Brain microvascular endothelial cell (primary cell): ENCODE results near the gene TPPP2.

Experiments
- DNase-seq: peaks from one replicate; pipeline ENCODE4 v3.0.0-alpha.2; 2020
- H3K27ac ChIP-seq: fragments of 250-450 bp; sonication (Bioruptor Pico); 2 replicates; pipeline ENCODE4 v1.5.1; 2020; ENCODE audit warnings: mild to moderate bottlenecking, moderate library complexity
- H3K27me3 ChIP-seq: fragments of 250-450 bp; sonication (Bioruptor Pico); replicated peaks from 2 replicates; pipeline ENCODE4 v1.5.1; 2020; ENCODE audit warnings: mild to moderate bottlenecking
- H3K36me3 ChIP-seq: fragments of 250-450 bp; sonication (Bioruptor Pico); replicated peaks from 2 replicates; pipeline ENCODE4 v1.5.1; 2020; ENCODE audit warnings: mild to moderate bottlenecking
- H3K4me3 ChIP-seq: 2 replicates; pipeline ENCODE4 v1.5.1; 2011; ENCODE audit warnings: low read depth, mild to moderate bottlenecking, control low read depth, low read length, moderate library complexity
- CTCF ChIP-seq: IDR thresholded peaks from 2 replicates; pipeline ENCODE4 v1.5.1; 2011; ENCODE audit warnings: low read depth, mild to moderate bottlenecking, moderate library complexity, low read length, control low read depth, inconsistent platforms; ENCODE audit errors: missing control alignments
- in situ Hi-C: cut with HindIII; loops from 2 replicates; pipeline ENCODE4 v1.10.0; 2017; ENCODE audit warnings: low sequenced_read_pairs, low pct_ligation_motif_present

The TPPP2 gene

GRCh38 chr14:21048638-21049037 is 18.6 kb downstream of the TPPP2 start:
- no peaks in the 10 kb centered on the region for H3K27me3 ChIP-seq
- no peak for TF ChIP-seq CTCF

GRCh38 chr14:21049271-21049673 is 19.3 kb downstream of the TPPP2 start:
- H3K27me3 ChIP-seq: no peaks in the 10 kb centered on the region
- DNase-seq: peak; percentile 44
- in situ Hi-C loops: no loop called here
- H3K4me3 ChIP-seq: no peak overlapping the region
- no peak overlapping the region for H3K27ac ChIP-seq
- no peaks in the 10 kb centered on the region for H3K36me3 ChIP-seq
- TF ChIP-seq CTCF: no peak

More at GRCh38 chr14:21048638-21049037, 18.6 kb downstream of the TPPP2 start:
- Histone ChIP-seq H3K36me3 (no peaks in the 10 kb centered on the region), H3K27ac (no peak overlapping the region), H3K4me3 (no peak overlapping the region)
- no peak for DNase-seq
- in situ Hi-C loops: no loop called here

- in situ Hi-C loops: no loop called here
- Histone ChIP-seq H3K4me3 (no peak overlapping the region), H3K27ac (no peak overlapping the region), H3K36me3 (no peaks in the 10 kb centered on the region), H3K27me3 (no peaks in the 10 kb centered on the region)
- TF ChIP-seq CTCF: no peak
- DNase-seq: no peak
Measured at GRCh38 chr14:21050597-21050996, 20.6 kb downstream of the TPPP2 start.

GRCh38 chr14:21053184-21054122 is 23.4 kb downstream of the TPPP2 start:
- no peak for DNase-seq
- in situ Hi-C loops: no loop called here
- H3K4me3 ChIP-seq: no peak overlapping the region
- H3K27ac ChIP-seq: no peak overlapping the region
- H3K27me3 ChIP-seq: no peaks in the 10 kb centered on the region
- H3K36me3 ChIP-seq: no peaks in the 10 kb centered on the region
- no peak for TF ChIP-seq CTCF

- TF ChIP-seq CTCF: no peak
- H3K27ac ChIP-seq: no peak overlapping the region
- in situ Hi-C loops: no loop called here
- no peaks in the 10 kb centered on the region for H3K27me3 ChIP-seq
- no peak for DNase-seq
- H3K36me3 ChIP-seq: no peaks in the 10 kb centered on the region
- no peak overlapping the region for H3K4me3 ChIP-seq
Measured at GRCh38 chr14:21054123-21054767, 24.2 kb downstream of the TPPP2 start.
